EH (cell line): Measurements from ENCODE around the gene IL1RAPL2.
"Not testable (repeated sequence)": the region's sequence is repeated elsewhere in the genome, so short reads cannot be mapped to it uniquely, and the experiment has no call there.

Experiments used
- DNase-seq: peaks from one replicate; pipeline ENCODE4 v3.0.0-alpha.2; 2015; ENCODE audit warnings: low read depth

IL1RAPL2 gene

GRCh38 chrX:104670051-104670450, 104.1 kb downstream of the IL1RAPL2 start:
- DNase-seq: no peak

GRCh38 chrX:104677517-104677916, 111.5 kb downstream of the IL1RAPL2 start:
- DNase-seq: not testable (repeated sequence)

GRCh38 chrX:104679175-104679574, 113.2 kb downstream of the IL1RAPL2 start:
- no peak for DNase-seq

- DNase-seq: no peak
These were observed 115.2 kb downstream of the IL1RAPL2 start for GRCh38 chrX:104681214-104681613.

GRCh38 chrX:104684077-104684476, 118.1 kb downstream of the IL1RAPL2 start:
- no peak for DNase-seq

GRCh38 chrX:104695593-104695992, 129.6 kb downstream of the IL1RAPL2 start:
- no peak for DNase-seq

GRCh38 chrX:104696667-104697066, 130.7 kb downstream of the IL1RAPL2 start:
- DNase-seq: no peak

- no peak for DNase-seq
These were observed 131.3 kb downstream of the IL1RAPL2 start for GRCh38 chrX:104697294-104697693.

GRCh38 chrX:104707042-104707441, 141.0 kb downstream of the IL1RAPL2 start:
- DNase-seq: no peak

GRCh38 chrX:104707572-104707971, 141.6 kb downstream of the IL1RAPL2 start:
- no peak for DNase-seq

- DNase-seq: no peak
These were observed 146.5 kb downstream of the IL1RAPL2 start for GRCh38 chrX:104712515-104712914.

- DNase-seq: no peak
These were observed 155.9 kb downstream of the IL1RAPL2 start for GRCh38 chrX:104721854-104722253.

- no peak for DNase-seq
These were observed 162.5 kb downstream of the IL1RAPL2 start for GRCh38 chrX:104728456-104728855.

- DNase-seq: no peak
These were observed 176.4 kb downstream of the IL1RAPL2 start for GRCh38 chrX:104742355-104742754.

- DNase-seq: no peak
These were observed 179.2 kb downstream of the IL1RAPL2 start for GRCh38 chrX:104745152-104745551.

GRCh38 chrX:104749951-104750610, 184.1 kb downstream of the IL1RAPL2 start:
- no peak for DNase-seq

- no peak for DNase-seq
These were observed 196.6 kb downstream of the IL1RAPL2 start for GRCh38 chrX:104762641-104763040.

- no peak for DNase-seq
These were observed 223.8 kb downstream of the IL1RAPL2 start for GRCh38 chrX:104789784-104790183.

GRCh38 chrX:104795804-104796203, 229.8 kb downstream of the IL1RAPL2 start:
- DNase-seq: no peak

- DNase-seq: no peak
These were observed 237.2 kb downstream of the IL1RAPL2 start for GRCh38 chrX:104803219-104803618.

- DNase-seq: no peak
These were observed 240.3 kb downstream of the IL1RAPL2 start for GRCh38 chrX:104806346-104806745.

GRCh38 chrX:104833401-104833800, 267.4 kb downstream of the IL1RAPL2 start:
- no peak for DNase-seq

- DNase-seq: no peak
These were observed 276.6 kb downstream of the IL1RAPL2 start for GRCh38 chrX:104842646-104843045.

GRCh38 chrX:104852241-104852640, 286.2 kb downstream of the IL1RAPL2 start:
- DNase-seq: no peak
